Ovary (tissue), 9 donors: ENCODE data around the gene RFX3. TPM values are rescaled to one million over a fixed set of nuclear protein-coding genes. Genes with fewer than 3 reads are reported as not detected.

Source experiments
- DNase-seq, 5 donors: peaks; one replicate each; pipeline ENCODE4 v3.0.0-alpha.2; 2019 to 2020
- H3K27ac ChIP-seq, 2 donors: fragments of 200-600 bp; one replicate each; pipeline versions ENCODE4 v1.5.1 to v1.8.0; 2019 to 2022
- H3K27me3 ChIP-seq: fragments of 200-600 bp; one replicate; pipeline ENCODE4 v1.8.0; 2022
- H3K36me3 ChIP-seq: fragments of 200-600 bp; sonication (generic); one replicate; pipeline ENCODE4 v1.5.1; 2019
- H3K4me1 ChIP-seq: one replicate; pipeline ENCODE4 v1.8.1; 2013; ENCODE audit warnings: mild to moderate bottlenecking, moderate library complexity; ENCODE audit not compliant: insufficient read depth
- H3K4me3 ChIP-seq: fragments of 200-600 bp; sonication (generic); one replicate; pipeline ENCODE4 v1.5.1; 2017
- H3K9me3 ChIP-seq, 2 donors: fragments of 200-600 bp in 1 of 2; sonication (generic) in 1 of 2; one replicate each; pipeline versions ENCODE4 v1.5.1 to v1.8.1; 2013 to 2019; ENCODE audit warnings: mild to moderate bottlenecking in 1 of 2, moderate library complexity in 1 of 2
- EP300 ChIP-seq: sonication (generic); formaldehyde crosslinking; IDR thresholded peaks from one replicate; pipeline ENCODE4 v1.6.1; 2017; ENCODE audit warnings: antibody characterized with exemption
- POLR2A ChIP-seq: fragments of 450-650 bp; IDR thresholded peaks from one replicate; pipeline ENCODE4 v1.6.1; 2017; ENCODE audit warnings: antibody characterized with exemption, mild to moderate bottlenecking, moderate library complexity
- WGBS, 3 donors: extraction: QIAGEN DNeasy Blood & Tissue Kit in 1 of 3; methylation state at CpG; one replicate each; pipeline versions ENCODE4 v1.1.5 to v1.1.7; 2013 to 2017; 5-methylcytosine and 5-hydroxymethylcytosine counted together
- intact Hi-C, 4 donors: fragments of 100-400 bp; cut with DNase I; formaldehyde crosslinking; loops; one replicate each; pipeline versions ENCODE4 v1.11.0 to v1.15.1; 2022 to 2023
- polyA plus RNA-seq, 2 donors: library from polyadenylated mRNA; stranded (reverse); fragments of 200-250 nt in 1 of 2; fragments of 350-450 nt in 1 of 2; fragmentation: Illumina TruSeq in 1 of 2; extraction: RNeasy Lipid Tissue Mini Kit (QIAGEN cat#74804) in 1 of 2; gene quantifications; one replicate each; pipeline ENCODE4 v1.2.3, GENCODE V29; 2013 to 2014
- total RNA-seq, 7 donors: library from RNA; depleted of rRNA in 2 of 7; stranded (reverse); fragments of >200 nt in 2 of 7; fragmentation: NEBNext Ultra II Directional in 3 of 7; extraction: Animal tissue kit (Norgen Biotek cat#: 25700) in 3 of 7; gene quantifications; one replicate each; pipeline versions ENCODE4 v1.1.0 to v1.2.4, GENCODE V29; 2016 to 2023
- TF ChIP-seq, protein P1 (sequence below), 3 donors: fragments of 450-650 bp in 2 of 3; fragments of 200-600 bp in 1 of 3; IDR thresholded peaks; one replicate each; pipeline versions ENCODE4 v1.5.1 to v1.8.0; 2016 to 2022; ENCODE audit warnings: antibody characterized with exemption in 3 of 3, mild to moderate bottlenecking in 1 of 3
- donor health status: DM: no; HTN: no; CAD: no; lungs with moderate emphysema.
- donor health status: DM: no; HTN: no; CAD: no.
- donor health status: Bipolar disorder and iron deficiency.
- donor health status: DM: yes; HTN: yes; CAD: no.
- donor health status: DM: no; HTN: no; CAD: no.
- donor health status: DM: yes; HTN: yes; CAD: no.

Gene RFX3
- total and polyA plus RNA-seq, 9 donors, result 2.6 to 22.7 (median 15.4) TPM

DNA sequence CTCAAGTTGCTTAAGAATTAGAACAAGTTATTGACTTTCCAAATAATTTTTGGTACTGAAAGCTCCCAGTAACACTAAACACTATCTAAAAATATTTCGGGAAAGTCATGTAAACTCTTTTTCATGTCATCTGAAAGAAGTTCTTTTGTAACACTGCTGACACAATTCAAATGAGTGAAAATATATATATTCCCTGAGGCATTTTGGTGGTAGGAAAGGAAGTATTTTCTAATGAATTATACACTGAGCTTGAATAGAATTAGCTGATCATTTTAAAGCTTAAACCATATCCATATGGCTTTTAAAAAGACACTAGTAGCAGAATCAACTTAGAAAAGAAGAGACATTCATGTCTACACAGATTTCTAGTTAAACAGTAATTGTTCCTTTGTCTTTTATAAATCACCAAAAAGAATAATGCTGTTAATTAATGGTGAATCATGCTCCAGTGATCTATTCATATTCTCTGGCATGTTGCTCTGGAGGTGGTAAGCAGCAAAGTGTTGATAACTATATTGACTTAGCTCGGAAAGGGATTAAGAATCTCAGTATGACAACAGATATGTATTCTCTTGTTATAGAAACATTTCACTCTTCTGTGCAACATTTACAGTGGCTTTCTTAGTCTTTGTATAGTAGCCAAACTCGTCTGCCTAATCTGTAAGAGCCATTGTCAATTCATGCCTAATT is 27.4 kb upstream of the RFX3 start:
- Histone ChIP-seq H3K4me3 (no peak overlapping the region), H3K9me3 (no peaks in the 10 kb centered on the region), H3K27ac (no peak overlapping the region), H3K27me3 (no peaks in the 10 kb centered on the region), H3K4me1 (no peaks in the 10 kb centered on the region), H3K36me3 (no peaks in the 10 kb centered on the region)
- TF ChIP-seq, protein P1, sequence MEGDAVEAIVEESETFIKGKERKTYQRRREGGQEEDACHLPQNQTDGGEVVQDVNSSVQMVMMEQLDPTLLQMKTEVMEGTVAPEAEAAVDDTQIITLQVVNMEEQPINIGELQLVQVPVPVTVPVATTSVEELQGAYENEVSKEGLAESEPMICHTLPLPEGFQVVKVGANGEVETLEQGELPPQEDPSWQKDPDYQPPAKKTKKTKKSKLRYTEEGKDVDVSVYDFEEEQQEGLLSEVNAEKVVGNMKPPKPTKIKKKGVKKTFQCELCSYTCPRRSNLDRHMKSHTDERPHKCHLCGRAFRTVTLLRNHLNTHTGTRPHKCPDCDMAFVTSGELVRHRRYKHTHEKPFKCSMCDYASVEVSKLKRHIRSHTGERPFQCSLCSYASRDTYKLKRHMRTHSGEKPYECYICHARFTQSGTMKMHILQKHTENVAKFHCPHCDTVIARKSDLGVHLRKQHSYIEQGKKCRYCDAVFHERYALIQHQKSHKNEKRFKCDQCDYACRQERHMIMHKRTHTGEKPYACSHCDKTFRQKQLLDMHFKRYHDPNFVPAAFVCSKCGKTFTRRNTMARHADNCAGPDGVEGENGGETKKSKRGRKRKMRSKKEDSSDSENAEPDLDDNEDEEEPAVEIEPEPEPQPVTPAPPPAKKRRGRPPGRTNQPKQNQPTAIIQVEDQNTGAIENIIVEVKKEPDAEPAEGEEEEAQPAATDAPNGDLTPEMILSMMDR (IDR thresholded peaks at IDR 0.05), result no peak
- no peak for TF ChIP-seq POLR2A
- intact Hi-C loops, result no loop called here
- DNase-seq, result no peak
- 81 to 86% (median 85%) methylated on average over 3 of the region's 3 CpGs for WGBS, 3 donors

GRCh38 chr9:3549225-3549624 is 23.4 kb upstream of the RFX3 start:
- Histone ChIP-seq H3K36me3 (no peaks in the 10 kb centered on the region), H3K4me3 (no peak overlapping the region), H3K9me3 (no peaks in the 10 kb centered on the region), H3K4me1 (no peaks in the 10 kb centered on the region), H3K27me3 (no peaks in the 10 kb centered on the region), H3K27ac (no peak overlapping the region)
- intact Hi-C loops, result no loop called here
- TF ChIP-seq EP300, result no peak
- TF ChIP-seq, protein P1 (IDR thresholded peaks at IDR 0.05), result no peak
- no peak for TF ChIP-seq POLR2A
- no peak for DNase-seq

DNA sequence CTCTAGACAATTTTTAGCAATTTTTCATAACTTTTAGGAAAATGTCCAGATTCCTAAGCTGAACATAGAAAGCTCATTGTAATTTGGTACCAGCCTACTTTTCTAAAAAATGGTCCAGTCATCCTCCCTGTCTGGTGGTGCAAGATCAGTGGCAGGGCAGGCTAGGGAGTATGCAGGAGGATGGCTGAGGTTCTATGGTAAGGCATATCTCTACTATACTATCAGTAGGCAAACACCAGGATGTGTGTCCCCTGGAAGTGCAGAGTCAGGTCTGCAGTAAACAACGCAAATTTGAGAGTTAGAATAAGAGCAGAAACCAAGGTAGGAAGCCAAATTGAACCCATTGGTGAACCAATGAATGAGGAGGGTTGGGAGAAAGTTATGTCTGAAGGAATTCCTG is 22.8 kb upstream of the RFX3 start:
- Histone ChIP-seq H3K27ac (no peak overlapping the region), H3K4me1 (no peaks in the 10 kb centered on the region), H3K4me3 (no peak overlapping the region), H3K27me3 (no peaks in the 10 kb centered on the region), H3K9me3 (no peaks in the 10 kb centered on the region), H3K36me3 (no peaks in the 10 kb centered on the region)
- WGBS, 3 donors, result 85 to 100% (median 91%) methylated on average over 1 of the region's 1 CpG
- DNase-seq, result no peak
- intact Hi-C loops, result no loop called here
- TF ChIP-seq POLR2A (no peak), EP300 (no peak)
- TF ChIP-seq, protein P1 (IDR thresholded peaks at IDR 0.05), result no peak

- 83 to 92% (median 92%) methylated on average over 1 of the region's 1 CpG for WGBS, 3 donors
- Histone ChIP-seq H3K4me1 (no peaks in the 10 kb centered on the region), H3K27ac (no peak overlapping the region), H3K36me3 (no peaks in the 10 kb centered on the region), H3K9me3 (no peaks in the 10 kb centered on the region), H3K27me3 (no peaks in the 10 kb centered on the region), H3K4me3 (no peak overlapping the region)
- DNase-seq, result no peak
- no peak for TF ChIP-seq POLR2A
- TF ChIP-seq, protein P1 (IDR thresholded peaks at IDR 0.05), result no peak
- TF ChIP-seq EP300, result no peak
- intact Hi-C loops, result no loop called here
Measured at GRCh38 chr9:3541206-3541605, 15.4 kb upstream of the RFX3 start.
